ENCODE data around the gene PIK3C2B. TPM values are rescaled to one million over a fixed set of nuclear protein-coding genes. Genes with fewer than 3 reads are reported as not detected.
A peak's percentile ranks its signal among the peaks of the same experiment; 100 is the strongest.
"Not testable (repeated sequence)": the region's sequence is repeated elsewhere in the genome, so short reads cannot be mapped to it uniquely, and the experiment has no call there.

PIK3C2B gene
- total RNA-seq, 1 donor from 2014 or later, result 62.2 TPM

DNA sequence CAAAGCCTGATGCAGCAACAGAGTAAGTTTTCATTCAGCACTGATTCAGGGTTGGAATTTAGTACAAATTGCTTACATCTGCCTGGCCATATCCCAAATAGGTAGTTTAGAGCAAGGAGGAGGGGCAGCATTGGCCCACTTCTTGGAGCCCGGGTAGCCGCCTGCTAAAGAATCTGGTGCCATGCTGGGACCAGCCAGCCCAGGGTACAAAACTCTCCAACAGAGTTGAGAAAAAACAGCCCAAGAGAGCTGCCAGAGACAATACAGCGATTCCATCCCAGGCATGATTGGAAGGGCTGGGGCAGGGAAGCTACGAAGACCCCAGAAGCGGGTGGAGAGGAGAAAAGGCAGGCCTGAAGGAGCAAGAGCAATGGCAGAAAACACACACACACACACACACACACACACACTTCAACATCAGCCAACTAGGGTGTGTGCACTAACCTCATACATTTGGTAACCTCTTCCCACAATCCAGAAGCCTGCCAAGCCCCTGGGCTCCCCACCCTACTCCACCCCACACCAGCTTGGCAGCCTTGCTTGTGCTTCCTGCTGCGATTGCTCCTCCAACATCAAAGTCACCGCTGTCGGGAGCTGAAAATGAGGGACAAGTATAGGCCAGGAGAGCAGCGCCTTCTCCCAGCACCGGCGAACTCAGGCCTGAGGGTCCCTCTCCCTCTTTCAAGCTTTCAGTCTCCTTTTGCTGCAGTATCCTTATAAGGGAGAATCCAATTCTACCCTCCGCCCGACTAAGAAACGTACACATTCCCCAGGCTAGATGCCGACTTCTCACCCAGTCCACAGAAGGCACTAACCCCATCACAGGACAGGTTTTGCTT, 1.2 kb downstream of the PIK3C2B start:
- Mint-ChIP-seq H3K36me3 (ENCODE audit: insufficient read depth) (peaks cover 4% of the 10 kb centered on the region), H3K9me3 (ENCODE audit: low read depth) (no peaks in the 10 kb centered on the region), H3K4me1 (ENCODE audit: low read depth) (peaks cover 31% of the 10 kb centered on the region), H3K27me3 (peaks cover 17% of the 10 kb centered on the region), H3K4me3 (ENCODE audit: low read depth) (peak overlapping the region; percentile 92), H3K27ac (peak overlapping the region; percentile 99)
- no peak for DNase-seq (ENCODE audit: low spot score, unreplicated experiment)
- TF ChIP-seq CTCF (IDR thresholded peaks at IDR 0.05; ENCODE audit: unreplicated experiment), result no peak

GRCh38 chr1:204491655-204492054, 3.0 kb downstream of the PIK3C2B start:
- H3K27me3 Mint-ChIP-seq, result peaks cover 6% of the 10 kb centered on the region
- H3K36me3 Mint-ChIP-seq (ENCODE audit: insufficient read depth), result peaks cover 7% of the 10 kb centered on the region
- H3K4me3 Mint-ChIP-seq (ENCODE audit: low read depth), result peak overlapping the region; percentile 37
- DNase-seq (ENCODE audit: low spot score, unreplicated experiment), result no peak
- no peak overlapping the region for H3K27ac Mint-ChIP-seq
- TF ChIP-seq CTCF (IDR thresholded peaks at IDR 0.05; ENCODE audit: unreplicated experiment), result no peak
- peaks cover 31% of the 10 kb centered on the region for H3K4me1 Mint-ChIP-seq (ENCODE audit: low read depth)
- H3K9me3 Mint-ChIP-seq (ENCODE audit: low read depth), result no peaks in the 10 kb centered on the region

DNA sequence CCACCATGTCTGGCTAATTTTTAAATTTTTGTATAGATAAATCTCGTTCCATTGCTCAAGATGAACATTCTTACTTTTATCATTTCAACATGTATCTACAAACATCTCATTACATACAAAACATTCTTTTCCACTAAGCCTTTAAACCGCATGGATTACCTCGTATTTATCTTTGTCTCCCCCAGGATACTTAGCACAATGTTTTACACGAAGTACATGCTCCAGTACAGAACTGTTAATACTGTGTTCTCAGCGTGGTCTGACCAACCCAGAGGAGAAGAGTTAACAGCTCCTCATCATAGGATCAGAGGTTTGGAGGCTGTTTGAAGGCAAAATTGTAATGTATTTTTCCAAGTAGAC, 7.4 kb downstream of the PIK3C2B start:
- Mint-ChIP-seq H3K36me3 (ENCODE audit: insufficient read depth) (peaks cover 8% of the 10 kb centered on the region), H3K4me3 (ENCODE audit: low read depth) (no peak overlapping the region), H3K9me3 (ENCODE audit: low read depth) (no peaks in the 10 kb centered on the region), H3K27ac (peak overlapping the region; percentile 25), H3K27me3 (no peaks in the 10 kb centered on the region), H3K4me1 (ENCODE audit: low read depth) (peaks cover 15% of the 10 kb centered on the region)
- no peak for DNase-seq (ENCODE audit: low spot score, unreplicated experiment)
- TF ChIP-seq CTCF (IDR thresholded peaks at IDR 0.05; ENCODE audit: unreplicated experiment), result no peak

DNA sequence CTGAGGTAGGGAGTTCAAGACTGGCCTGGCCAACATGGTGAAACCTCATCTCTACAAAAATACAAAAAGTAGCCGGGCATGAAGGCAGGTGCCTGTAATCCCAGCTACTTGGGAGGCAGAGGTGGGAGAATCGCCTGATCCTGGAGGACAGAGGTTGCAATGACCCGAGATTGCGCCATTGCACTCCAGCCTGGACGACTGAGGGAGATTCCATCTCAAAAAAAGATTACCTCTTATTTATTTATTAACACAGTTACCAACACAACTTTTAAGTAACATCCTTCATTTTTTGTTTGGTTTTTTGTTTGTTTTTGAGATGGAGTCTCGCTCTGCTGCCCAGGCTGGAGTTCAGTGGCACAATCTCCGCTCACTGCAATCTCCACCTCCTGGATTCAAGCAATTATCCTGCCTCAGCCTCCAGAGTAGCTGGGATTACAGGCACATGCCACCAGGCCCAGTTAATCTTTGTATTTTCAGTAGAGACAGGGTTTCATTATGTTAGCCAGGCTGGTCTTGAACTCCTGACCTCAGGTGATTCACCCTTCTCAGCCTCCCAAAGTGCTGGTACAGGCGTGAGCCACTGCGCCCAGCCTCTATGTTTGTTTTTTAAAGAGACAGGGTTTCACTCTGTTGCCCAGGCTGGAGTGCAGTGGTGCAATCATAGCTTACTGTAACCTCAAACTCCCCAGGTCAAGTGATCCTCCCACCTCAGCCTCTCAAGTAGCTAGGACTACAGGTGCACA, 7.9 kb downstream of the PIK3C2B start:
- H3K4me1 Mint-ChIP-seq (ENCODE audit: low read depth), result peaks cover 12% of the 10 kb centered on the region
- H3K27ac Mint-ChIP-seq; DNase-seq (ENCODE audit: low spot score, unreplicated experiment); H3K9me3 Mint-ChIP-seq (ENCODE audit: low read depth); H3K27me3 Mint-ChIP-seq; H3K4me3 Mint-ChIP-seq (ENCODE audit: low read depth); H3K36me3 Mint-ChIP-seq (ENCODE audit: insufficient read depth): not testable (repeated sequence)

- H3K27ac Mint-ChIP-seq, result peak overlapping the region; percentile 38
- no peak for DNase-seq (ENCODE audit: low spot score, unreplicated experiment)
- peaks cover 4% of the 10 kb centered on the region for H3K36me3 Mint-ChIP-seq (ENCODE audit: insufficient read depth)
- TF ChIP-seq CTCF (IDR thresholded peaks at IDR 0.05; ENCODE audit: unreplicated experiment), result no peak
- no peaks in the 10 kb centered on the region for H3K27me3 Mint-ChIP-seq
- H3K9me3 Mint-ChIP-seq (ENCODE audit: low read depth), result no peaks in the 10 kb centered on the region
- peaks cover 13% of the 10 kb centered on the region for H3K4me1 Mint-ChIP-seq (ENCODE audit: low read depth)
- no peak overlapping the region for H3K4me3 Mint-ChIP-seq (ENCODE audit: low read depth)
These were observed 10.8 kb downstream of the PIK3C2B start for GRCh38 chr1:204483791-204484190.

Measured in progenitor cell of endocrine pancreas (in vitro differentiated cells).